NCI-H2227 treated with DMSO at 0.1 percent for 48 hours (cell line): Measurements from ENCODE around the gene CEP104.

ENCODE experiments used
- DNase-seq: peaks from one replicate; lab custom pipeline; 2025; lab: John Stamatoyannopoulos, UW

The CEP104 gene

GRCh38 chr1:3856923-3857790 is at the start of gene CEP104, which contains the start of gene DFFB:
Gene CEP104 (minus strand): TSS chr1:3857211. CDS start chr1:3852407, 4,804 bp downstream.
Gene DFFB (plus strand): TSS chr1:3857476. CDS start chr1:3857604, 128 bp downstream.
- DNase-seq, result peak; percentile 97

- DNase-seq, result no peak
These were observed 49.6 kb upstream of the CEP104 start for GRCh38 chr1:3906672-3907020.

DNA sequence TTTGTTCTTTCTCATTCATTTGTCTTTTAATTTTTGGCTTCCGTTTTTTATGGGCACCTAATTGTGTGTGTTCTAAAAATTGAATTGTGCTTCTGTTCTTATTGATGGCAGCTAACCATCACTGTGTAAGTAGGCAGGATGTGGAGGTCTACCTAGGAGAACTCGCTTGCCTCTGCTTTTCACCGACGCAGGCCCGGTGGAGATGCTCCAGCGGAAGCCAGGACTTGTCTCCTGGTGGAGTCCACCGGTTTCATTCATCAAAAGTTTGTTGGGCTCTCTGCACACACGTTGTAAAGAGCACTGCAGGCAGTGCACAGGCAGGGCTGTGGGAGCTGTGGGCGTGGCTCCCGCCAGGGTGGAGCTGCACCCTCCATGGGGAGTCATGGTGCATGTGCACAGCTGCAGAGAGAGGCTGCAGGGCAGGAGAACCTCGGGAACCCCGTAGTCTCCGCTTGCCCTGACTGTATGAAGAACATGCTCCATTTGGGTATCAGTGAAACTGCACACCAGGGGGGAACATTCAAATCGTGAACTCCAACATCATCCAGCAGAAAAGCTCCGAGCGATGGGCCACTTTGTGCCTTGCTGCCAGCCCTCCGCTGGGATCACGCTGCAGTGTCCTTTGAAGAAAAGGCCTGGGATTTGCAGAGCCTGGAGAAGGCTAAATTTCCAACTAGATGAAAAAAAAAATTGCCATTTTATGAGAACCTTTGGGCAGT is 49.1 kb upstream of the CEP104 start:
- DNase-seq, result no peak

DNA sequence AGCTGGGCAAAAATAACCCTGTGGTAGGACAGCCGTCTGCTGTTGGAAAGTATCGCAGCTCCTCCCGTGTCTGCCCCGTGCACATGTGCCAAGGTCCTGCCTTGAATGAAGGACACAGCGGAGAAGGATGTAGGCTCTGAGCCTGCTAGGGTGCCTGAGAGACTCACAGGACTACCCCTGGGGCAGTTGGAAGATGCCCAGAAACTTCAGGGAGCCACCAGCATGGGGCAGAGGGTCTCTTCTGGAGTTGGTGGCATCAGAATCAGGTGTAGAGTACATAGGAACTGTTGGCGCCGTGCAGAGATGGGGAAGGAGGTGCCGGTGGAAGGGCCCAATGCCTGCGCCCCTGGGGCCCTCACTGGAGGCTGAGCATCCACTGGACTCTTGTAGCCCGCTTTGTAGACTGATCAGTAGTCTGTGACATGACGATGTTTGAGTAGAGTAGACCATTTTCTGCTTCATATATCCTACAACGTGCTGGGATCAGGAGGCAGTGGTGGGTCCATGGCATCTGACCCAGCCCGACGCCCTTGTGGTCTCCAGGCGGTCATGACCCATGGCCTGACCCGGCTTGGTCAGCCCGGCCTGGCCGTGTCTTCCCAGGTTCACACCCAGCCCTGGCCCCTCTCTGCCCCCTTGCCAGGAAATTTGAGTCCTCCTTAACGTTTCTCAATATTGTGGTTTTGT is 48.4 kb upstream of the CEP104 start:
- DNase-seq, result no peak

DNA sequence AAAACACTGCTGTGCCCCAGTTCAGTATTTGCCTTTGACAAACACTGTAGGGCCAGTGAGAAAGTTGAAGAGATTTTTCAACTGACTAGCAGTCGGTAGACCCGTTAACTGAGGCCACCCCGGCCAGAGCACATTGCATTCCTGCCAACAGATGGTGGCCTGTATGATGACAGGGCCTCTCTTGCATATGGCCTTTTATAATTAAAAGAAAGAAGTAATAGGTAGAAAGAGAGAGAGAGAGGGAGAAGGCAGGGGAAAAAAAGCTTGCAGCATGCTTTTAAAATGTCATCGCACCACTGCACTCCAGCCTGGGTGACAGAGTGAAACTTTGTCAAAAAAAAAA is 47.8 kb upstream of the CEP104 start:
- DNase-seq, result no peak

- DNase-seq, result no peak
These were observed 47.2 kb upstream of the CEP104 start for GRCh38 chr1:3904006-3904842.

DNA sequence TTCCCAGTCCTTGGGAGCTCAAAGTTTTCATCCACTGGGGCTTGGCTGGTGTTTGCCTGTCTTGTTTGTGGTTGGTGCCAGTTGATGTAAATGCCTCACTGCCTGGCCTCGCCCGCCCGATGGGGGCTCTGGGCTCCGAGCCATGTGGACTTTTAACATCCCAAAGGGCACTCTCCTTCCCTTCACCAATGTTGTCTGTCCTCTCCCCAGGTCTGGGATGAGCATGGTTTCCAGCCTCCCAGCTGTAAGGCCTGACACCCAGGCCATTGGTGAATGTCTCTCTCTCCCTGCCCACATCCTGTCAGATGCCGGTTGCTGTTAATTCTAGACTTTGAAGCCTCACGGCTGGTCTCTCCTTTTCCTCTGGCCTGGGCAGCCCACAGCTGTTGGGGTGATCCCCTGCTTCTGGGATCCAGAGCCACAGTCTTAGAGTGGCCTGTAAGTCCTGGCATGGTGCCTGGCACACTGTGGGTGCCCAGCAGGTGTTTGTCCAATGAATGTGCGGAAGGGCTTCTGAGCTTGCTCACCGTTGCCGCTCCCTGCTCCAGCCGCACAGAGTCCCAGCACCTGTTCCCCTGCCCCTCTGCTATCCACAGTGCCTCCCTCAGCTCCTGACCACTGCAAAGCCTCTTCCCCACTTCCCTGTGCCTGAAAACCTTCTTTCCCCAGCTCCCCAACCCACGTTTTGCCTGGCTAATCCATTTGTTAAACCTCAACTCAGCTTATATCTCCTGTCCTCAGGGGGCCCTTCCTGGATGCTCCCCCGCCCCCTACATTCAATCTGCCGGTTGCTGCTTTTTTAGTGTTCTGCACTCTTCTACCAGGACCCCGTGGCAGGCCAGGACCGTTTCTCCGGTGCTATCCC is 46.4 kb upstream of the CEP104 start:
- no peak for DNase-seq

DNA sequence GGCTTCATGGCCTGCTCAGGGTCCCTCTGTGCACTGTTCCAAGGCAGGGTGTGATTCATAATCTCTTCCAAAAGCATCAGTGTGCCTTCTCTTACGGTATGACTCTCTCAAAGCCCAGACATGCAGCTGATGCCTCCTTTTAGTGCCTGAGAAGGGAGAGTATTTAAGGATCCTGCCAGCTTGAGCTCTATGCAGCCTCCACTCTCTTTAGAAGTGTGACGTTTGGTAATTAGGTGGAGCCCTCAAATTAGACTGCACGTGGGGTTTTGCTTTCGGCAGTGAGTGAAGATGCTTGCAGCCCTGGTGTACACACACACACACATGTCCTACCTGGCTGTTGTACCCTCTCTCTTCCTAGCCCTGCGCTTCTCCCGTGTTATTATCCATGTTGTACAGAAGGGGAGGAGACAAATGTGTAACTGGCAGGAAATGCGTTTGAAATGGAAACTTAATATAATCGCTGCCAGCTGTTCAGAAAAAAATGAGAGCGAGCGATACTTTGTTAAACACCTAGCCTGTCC is 45.6 kb upstream of the CEP104 start:
- DNase-seq, result no peak

GRCh38 chr1:3902111-3902511 is 45.1 kb upstream of the CEP104 start:
- DNase-seq, result no peak

DNA sequence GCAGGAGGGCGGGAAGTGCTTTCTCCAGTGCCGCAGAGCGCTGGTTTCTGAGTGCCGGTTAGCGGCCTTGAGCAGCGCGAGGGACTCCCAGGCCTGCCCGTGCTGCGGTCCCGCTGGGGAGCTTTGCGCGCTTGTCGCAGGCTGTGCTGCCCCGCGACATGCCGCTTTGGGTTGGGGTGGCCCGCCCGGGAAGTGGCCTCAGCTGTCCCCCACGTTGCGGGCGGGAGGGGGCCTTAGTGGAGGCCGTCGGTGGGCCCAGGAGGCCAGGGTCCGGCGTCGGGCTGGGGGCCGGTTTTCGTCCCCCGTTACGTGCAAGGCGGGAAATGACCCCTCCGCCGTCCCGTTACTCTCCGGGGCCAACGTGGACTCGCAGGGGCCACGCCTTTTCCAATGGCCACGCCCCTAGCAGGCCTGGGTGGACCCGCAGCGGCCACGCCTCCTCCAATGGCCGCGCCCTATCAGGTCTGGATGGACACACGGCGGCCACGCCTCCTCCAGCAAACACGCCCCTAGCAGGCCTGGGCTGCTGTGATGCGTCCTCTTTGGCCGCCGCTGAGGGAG is 44.0 kb upstream of the CEP104 start:
- peak; percentile 84 for DNase-seq

- peak; percentile 98 for DNase-seq
These were observed 43.3 kb upstream of the CEP104 start, which contains the start of gene C1orf174 for GRCh38 chr1:3900150-3900968. Gene C1orf174 (minus strand): TSS chr1:3900272. CDS start chr1:3900186, 86 bp downstream.

- no peak for DNase-seq
These were observed 42.7 kb upstream of the CEP104 start for GRCh38 chr1:3899754-3900149.

GRCh38 chr1:3898994-3899753 is 42.2 kb upstream of the CEP104 start:
- DNase-seq, result no peak

- DNase-seq, result no peak
These were observed 41.4 kb upstream of the CEP104 start for GRCh38 chr1:3898475-3898735.

GRCh38 chr1:3896396-3897000 is 39.5 kb upstream of the CEP104 start:
- DNase-seq, result no peak

DNA sequence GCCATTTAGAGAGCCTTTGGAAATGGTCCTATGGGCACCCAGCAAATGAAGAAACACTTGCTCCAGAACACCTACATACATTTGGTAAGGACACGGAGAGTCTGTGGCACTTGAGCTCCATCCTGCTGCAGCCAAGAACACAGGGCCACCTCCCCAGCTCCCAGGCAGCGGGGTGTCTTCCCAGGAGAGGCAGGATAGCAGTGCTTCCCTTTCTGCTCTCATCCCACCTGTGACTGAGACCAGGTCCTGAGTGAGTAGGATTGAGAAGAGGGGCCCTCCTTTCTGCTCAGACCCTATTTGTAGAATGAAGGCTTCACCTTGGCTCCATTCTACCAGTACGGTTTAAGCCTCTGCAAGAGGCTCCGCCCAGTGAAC is 38.9 kb upstream of the CEP104 start:
- DNase-seq, result no peak

- DNase-seq, result no peak
These were observed 38.4 kb upstream of the CEP104 start for GRCh38 chr1:3895279-3895950.
